ENCODE data around the gene USP3. TPM values are rescaled to one million over a fixed set of nuclear protein-coding genes. Genes with fewer than 3 reads are reported as not detected.
"Not testable (repeated sequence)": the region's sequence is repeated elsewhere in the genome, so short reads cannot be mapped to it uniquely, and the experiment has no call there.

The USP3 gene
- total RNA-seq, 1 experiment from 2014 or later: 39.3 TPM

DNA sequence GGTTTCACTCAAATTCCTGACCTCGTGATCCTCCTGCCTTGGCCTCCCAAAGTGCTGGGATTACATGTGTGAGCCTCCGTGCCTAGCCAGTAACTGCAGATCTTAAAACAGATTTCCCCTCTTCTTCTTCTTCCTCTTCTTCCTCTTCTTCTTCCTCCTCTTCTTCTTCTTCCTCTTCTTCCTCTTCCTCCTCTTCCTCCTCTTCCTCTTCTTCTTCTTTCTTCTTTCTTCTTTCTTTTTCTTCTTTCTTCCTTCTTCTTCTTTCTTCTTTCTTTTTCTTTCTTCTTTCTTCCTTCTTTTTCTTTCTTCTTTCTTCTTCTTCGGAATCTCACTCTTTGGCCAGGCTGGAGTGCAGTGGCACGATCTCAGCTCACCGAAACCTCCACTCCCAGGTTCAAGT lies 7.8 kb downstream of the USP3 start:
- DNase-seq (ENCODE audit: low read depth): no peak

DNA sequence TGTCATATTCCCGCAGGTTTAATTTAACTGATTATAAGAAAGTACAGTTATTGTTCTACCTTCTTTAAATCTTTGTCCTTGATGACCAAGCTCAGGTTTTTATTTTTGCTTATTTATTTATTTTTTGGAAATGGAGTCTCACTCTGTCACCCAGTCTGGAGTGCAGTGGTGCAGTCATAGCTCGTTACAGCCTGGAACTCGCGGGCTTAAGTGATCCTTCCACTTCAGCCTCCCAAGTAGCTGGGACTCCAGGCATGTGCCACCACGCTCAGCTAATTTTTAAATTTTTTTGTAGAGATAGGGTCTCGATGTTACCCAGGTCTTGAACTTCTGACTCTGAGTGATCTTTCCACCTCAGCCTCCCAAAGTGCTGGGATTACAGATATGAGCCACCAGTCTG lies 8.9 kb downstream of the USP3 start:
- no peak for DNase-seq (ENCODE audit: low read depth)

DNA sequence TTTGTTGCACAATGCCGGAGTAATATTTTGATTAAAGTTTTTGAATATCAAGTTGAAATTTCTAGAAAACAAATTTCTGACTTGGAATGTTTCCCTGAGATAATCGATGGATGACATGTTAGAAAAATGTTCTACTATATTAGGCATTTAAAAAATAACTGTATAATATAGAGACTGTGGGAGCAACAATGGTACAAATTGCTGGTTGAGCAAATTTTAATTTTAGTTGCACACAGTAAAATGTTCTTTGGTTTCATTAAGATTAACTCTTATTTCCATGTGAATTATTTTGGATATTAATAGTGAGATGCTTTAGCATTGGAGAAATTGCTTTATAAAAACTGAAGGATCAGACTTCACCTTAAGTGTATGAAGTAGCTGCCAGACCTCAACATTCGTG lies 9.3 kb downstream of the USP3 start:
- DNase-seq (ENCODE audit: low read depth): no peak

DNA sequence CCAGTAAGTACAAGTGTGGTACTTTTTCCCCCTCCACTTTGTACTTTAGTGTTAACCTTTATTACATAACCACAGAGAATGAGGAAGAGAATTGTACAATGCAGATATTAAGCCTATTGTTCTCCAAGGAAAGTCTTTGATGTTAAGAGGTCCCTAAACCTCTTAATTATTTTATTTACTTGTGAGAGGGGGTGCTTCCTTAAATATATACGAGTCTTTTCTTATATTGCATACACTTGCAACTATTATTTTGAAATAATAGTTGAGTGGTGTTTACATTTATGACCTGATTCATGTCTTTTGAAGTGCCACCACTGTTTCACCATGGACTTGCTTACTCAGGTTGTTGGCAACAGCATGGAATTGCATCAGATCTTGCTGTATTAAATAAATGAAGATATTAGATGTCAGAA lies 10.1 kb downstream of the USP3 start:
- peak; percentile 36 for DNase-seq (ENCODE audit: low read depth)

DNA sequence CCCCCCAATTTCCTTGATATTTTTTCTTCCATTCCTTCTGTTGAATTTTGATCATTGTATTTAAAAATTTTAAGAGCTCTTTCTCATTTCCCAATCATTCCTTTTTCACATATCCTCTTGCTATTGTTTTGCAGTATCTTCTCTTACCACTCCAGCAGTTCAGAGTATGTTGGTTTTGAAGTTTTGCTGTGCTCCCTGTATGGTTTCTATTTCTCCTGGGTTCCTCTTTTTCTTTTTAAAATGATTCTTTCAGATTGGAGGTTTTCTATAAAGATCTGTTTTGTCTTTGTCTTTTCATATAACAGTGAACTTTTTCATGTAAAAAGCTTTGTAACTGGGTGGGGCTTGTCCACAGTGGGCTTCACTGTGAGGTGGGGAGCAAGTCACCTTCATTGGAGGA lies 12.8 kb downstream of the USP3 start:
- DNase-seq (ENCODE audit: low read depth): no peak

DNA sequence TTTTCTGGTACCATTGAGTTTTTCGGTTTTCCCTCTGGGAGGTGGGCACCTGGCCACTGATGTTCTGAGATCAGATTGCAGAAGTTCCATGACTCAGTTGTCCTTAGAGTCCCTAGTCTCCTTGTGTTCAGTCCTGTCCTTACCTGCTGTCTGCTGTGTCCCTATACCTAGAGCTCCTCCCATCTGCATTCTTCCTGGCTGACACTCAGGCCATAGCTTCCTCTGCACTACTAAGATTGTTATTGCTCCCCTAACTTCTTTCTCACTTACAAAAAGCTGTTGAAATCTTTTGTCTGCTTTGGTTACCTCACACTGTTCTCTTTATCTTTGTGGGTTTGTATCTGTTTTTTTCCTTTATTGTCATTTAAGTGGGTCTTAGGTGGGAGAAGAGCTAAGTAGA lies 13.2 kb downstream of the USP3 start:
- DNase-seq (ENCODE audit: low read depth): no peak

DNA sequence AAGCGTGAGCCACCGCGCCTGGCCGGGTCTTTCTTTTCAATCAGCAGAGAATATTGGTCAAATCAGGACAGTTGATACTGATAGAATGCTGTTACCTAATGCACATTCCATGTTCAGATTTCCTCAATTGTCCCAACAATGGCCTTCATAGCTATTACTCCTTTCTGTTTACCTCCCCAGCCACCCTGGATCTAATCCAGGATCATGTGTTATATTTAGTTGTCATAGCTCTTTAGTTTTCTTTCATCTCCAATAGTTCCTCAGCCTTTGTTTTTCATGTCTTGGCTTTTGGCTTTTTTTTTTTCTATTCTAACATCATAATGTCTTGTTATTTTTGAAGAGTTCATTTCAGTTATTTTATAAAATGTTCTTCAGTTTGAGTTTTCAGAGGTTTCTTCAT lies 14.6 kb downstream of the USP3 start:
- no peak for DNase-seq (ENCODE audit: low read depth)

DNA sequence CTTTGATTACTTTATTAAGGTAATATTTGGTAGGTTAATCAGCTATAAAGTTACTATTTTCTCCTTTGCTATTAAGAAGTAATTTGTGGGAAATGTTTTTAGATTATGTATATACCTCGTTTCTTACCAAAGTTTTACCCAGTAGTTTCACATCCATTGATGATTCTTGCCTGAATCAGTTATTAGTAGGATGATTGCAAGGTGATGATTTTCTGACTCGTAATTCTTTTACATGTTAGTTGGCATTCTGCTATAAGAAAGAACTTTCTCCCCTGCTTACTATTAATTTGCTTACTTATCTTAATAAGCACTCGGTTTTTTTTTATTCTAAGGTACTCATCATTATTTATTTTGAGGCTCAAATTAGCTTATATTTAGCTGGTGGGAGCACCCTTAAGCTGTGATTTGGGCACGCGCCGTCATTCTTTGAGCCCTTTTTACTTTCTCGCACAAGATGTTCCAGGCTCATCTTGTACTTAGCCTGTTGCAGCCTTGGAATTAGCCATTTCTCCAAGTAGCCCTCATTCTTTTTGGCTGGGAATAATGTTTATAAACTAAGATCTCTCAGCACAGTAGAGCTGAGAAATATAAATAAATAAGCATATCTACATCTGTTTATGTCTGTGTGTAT lies 15.3 kb downstream of the USP3 start:
- DNase-seq (ENCODE audit: low read depth): no peak

DNA sequence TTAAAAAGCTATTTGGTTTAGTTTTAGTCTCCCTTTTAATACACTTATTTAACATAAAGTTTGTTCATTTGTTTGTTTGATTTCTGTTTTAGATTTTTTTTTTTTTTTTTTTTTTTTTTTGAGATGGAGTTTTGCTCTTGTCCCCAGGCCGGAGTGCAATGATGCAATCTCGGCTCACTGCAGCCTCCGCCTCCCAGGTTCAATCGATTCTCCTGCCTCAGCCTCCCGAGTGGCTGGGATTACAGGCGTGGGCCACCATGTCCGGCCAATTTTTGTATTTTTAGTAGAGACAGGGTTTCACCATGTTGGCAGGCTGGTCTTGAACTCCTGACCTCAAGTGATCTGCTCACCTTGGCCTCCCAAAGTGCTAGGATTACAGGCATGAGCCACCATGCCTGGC lies 16.1 kb downstream of the USP3 start:
- not testable (repeated sequence) for DNase-seq (ENCODE audit: low read depth)

DNA sequence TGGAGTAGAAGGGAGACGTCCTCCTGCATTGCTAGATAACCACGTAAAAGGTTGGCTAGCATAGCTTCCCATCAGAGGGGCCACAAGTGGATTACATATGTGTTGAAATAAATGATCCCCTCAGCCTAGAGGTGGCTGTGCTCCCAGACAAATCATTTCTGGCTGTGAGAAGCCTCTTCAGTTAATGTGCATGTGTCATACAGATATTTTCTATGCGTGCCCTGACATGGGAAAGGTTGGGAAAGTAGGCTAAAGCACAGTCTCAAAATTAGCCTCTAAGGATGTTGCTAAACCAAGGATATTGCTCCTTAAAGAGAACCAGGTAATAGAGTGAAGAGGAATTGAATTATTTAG lies 17.8 kb downstream of the USP3 start:
- DNase-seq (ENCODE audit: low read depth): no peak

DNA sequence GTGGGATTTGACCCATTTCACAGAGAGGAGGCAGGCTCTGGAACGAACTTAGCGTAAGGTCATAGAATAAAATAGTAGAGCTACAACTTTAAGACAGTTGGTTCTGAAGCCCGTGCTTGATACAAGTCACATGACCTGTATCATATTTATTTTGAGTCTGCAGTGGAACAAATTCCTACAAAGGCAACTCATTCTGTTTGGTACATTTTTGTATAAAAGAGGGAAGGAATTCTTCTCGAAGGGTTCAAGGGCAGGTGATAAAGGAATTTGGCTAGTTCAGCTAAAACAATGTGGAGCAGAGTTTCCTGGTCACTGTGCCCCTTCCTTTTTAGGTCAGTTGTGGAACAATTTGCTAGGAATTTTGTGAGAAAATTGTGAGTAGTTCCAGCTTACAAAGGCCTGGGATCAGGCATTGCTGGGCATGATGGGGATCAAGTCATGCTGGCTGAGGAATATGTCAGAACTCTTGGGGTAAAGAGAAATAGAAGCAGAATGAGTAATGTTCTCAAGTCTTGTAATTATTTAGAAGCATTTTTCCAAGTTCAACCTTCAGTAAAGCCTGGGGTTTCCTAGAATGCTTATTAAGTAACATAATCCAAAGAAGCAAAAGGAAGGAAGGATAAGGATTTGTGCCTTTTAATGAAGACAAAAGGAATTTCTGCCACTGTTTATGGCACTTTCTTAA lies 19.1 kb downstream of the USP3 start:
- DNase-seq (ENCODE audit: low read depth): no peak

DNA sequence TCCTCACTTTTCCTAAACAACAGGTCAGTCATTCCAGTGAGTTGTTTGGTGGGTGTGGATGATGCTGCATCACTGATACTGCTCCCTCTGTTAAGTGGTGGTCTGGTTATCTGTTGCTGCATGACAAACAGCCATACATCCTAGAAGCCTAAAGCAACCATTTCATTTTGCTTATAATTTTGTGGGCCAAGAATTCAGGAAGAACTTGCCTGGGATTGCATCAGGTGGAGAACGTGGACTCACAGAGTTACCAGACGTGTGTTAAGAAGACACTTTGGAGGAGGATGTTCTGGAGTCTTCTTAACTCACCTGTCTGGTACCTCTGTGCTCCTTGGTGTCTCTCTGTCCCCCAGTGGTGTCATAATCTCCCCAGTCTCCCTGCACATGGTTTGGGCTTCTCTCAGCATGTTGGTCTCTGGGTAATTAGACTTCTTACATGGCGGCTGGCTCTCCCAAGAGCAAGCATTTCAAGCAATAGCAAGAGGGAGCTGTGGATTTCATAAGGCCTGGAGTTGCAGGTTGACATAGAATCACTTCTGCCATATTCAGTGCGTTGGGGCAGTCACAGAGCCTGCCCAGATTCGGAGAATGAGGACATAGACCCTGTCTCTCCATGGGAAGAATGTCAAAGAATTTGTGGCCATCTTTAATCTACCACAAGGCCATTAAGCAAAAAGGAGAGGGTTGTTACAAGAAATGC lies 20.1 kb downstream of the USP3 start:
- DNase-seq (ENCODE audit: low read depth): no peak

DNA sequence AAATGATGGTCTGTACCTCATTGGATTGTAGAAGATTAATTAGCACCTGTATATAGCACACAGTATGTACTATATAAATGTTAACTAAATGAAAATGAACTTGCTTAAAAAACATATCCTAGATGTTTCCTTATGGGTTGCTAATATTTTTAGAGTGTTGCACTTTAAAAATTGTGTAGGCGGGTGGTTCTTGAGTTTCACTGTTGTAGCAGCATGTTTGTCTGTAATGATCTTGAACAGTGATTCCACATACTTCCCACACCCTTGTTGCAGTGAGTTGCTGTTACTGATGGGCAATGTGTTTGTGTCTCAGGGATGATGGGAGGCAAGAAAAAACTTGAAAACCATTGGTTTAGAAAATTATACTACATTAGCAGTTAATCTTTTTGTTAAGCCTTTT lies 22.0 kb downstream of the USP3 start:
- DNase-seq (ENCODE audit: low read depth): no peak

DNA sequence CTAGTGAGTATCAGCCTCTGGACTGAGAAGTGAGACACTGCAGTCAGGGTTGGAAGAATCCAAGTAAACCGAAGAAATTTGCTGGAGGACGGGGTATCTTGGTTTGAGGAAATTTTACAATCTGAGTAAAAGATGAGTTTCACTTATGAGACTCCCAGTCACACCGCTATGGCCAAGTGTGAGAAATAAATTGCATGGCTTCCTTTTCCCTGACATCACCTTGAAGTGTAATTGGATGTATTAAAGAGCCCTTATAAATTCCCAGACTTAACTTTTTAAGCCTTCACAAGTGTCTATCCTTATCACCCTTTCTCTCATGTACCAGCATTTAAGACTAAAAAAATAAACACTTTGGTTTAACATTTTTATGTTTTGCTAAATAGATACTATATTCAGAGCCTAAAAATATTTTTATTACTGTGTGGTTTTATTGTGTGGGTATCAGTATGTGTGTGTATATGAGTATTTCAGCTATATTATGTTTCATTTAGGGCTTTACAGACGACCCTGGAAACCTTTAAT lies 23.8 kb downstream of the USP3 start:
- no peak for DNase-seq (ENCODE audit: low read depth)

DNA sequence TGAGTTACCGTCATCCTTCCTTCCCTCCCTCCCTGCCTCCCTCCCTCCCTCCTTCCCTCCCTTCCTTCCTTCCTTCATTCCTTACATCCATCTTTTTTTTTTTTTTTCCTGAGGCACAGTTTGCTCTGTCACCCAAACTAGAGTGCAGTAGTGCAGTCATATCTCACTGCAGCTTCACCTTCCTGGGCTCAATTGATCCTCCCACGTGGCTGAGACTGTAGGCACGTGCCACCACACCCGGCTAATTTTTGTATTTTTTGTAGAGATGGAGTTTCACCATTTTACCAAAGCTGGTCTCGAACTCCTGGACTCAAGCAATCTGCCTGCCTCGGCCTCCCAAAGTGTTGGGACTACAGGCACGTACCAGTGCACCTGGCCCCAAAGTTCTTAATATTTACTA lies 25.8 kb downstream of the USP3 start:
- no peak for DNase-seq (ENCODE audit: low read depth)

DNA sequence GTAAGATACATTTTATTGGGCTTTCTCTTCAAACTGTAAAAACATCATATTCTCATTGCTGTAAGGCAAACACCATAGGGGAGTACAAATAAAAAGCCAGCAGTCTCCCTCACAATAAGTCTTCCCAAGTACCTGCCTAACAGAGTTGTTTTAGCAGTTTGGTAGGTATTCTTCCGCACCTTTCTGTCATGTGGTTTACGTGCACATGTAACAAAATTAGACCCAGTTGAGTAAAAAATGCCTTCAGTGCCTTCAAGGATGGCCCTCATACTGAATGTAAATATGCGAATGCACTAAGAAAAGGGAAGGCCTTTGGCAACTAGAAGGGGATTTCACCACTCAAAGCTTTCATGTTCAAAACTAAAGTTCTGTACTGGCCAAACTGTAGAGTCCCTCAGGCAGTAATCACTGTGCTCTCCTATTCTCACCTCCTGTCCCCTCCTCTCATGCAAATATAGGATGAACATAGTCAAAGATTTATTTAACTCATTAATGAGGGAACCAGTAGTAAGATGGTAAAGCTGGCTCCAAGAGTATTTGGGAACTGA lies 26.4 kb downstream of the USP3 start:
- no peak for DNase-seq (ENCODE audit: low read depth)

DNA sequence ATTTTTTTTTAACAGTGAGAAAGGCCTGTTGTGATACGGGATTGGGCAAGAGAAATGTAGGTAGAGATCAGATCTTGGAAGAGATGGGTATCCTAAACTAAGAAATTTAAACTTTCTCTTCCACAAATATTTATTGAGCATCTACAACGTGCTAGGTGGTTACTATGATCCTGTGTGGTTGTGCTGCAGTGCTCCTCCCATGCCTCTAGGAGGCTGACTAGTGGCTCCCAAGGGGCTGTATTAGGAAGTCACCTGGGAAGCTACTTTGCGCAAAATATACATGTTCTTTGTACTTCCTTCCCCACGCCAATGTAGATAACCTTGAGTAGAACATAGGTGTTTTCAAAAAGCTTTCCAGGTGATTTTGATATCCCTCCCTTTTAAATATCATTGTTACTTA lies 27.2 kb downstream of the USP3 start:
- no peak for DNase-seq (ENCODE audit: low read depth)

DNA sequence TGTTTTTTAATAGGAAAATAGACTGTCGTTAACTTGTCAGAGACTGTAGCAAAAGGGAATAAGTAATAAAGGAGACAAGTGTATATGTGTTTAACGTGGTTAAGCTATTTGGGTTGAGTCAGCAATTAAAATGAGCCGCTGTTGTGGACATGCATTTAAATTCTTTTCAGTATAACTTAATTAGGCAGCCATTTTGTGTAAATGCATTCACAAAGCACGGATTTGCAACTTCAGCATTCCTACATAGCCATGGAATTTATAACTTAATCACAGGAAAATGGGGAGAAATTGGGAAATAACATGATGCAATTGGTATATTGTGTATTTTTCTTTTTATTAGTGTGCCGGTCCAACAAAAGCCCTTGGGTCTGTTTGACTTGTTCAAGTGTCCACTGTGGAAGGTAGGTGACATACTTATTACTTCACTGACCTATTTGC lies 27.9 kb downstream of the USP3 start:
- no peak for DNase-seq (ENCODE audit: low read depth)

DNA sequence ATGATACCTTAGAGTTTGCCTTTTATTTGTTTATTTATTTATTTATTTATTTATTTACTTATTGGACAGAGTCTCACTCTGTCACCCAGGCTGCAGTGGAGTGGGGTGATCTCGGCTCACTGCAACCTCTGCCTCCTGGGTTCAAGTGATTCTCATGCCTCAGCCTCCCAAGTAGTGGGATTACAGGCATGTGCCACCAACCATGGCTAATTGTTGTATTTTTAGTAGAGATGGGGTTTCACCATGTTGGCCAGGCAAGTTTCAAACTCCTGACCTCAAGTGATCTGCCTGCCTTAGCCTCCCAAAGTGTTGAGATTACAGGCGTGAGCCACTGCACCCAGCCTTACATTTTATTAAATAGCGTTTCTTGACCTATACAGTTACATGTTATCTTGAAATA lies 30.5 kb downstream of the USP3 start:
- not testable (repeated sequence) for DNase-seq (ENCODE audit: low read depth)

DNA sequence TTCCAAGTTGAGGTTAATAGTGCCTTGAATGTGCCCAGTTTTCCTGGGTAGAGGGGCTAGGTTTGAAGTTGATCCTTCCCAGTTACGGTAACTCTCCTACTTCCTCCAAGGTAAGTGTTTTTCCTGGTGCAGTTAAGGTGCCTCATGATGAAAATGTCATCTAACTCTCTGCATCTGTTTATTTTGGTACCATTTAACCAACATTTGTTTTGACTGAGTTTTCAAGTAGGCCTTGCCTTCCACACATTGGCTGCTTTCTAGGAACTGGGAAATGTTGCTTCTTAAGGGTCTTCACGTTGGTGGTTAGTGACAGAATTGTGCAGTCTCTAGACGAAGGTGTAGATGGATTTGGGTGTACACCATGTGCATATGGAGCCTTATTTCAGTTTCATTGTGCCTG lies 31.3 kb downstream of the USP3 start:
- no peak for DNase-seq (ENCODE audit: low read depth)

DNA sequence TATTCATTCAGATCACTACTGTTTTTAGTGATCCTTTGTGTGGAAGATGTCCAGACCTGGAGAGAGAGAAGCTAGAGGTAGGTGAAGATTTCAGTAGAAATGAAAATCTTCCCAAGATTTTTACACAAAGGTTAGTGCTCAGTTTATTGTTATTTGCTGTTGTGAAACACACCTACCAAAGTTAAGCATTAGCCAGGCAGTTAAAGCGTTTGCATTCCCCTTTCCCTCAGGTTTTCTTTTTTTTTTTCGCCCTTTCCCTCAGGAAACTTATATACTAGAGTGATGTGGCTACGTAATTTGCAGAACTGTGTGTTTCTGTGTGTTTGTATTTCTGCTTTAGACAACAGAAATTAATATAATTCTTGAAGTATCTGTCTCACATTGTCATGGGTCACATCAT lies 34.5 kb downstream of the USP3 start:
- no peak for DNase-seq (ENCODE audit: low read depth)

DNA sequence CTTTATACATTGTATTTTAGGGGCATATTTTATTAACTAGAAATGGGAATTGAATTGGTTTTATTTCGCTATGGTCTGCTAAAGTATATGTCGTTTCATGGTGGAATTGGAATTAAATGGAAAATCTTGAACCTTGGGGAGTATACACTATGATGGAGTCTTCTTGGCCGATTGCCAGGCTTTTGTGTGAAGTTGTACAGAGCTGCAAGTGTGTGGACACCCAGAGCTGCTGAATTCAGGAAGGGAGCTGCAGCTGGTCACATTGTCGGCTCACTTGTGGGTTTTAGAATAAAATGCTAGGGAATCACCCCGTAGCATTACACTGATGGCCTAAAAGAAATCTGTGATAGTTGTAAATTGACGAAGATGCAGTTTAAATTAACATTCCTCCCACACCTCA lies 35.1 kb downstream of the USP3 start:
- DNase-seq (ENCODE audit: low read depth): no peak

DNA sequence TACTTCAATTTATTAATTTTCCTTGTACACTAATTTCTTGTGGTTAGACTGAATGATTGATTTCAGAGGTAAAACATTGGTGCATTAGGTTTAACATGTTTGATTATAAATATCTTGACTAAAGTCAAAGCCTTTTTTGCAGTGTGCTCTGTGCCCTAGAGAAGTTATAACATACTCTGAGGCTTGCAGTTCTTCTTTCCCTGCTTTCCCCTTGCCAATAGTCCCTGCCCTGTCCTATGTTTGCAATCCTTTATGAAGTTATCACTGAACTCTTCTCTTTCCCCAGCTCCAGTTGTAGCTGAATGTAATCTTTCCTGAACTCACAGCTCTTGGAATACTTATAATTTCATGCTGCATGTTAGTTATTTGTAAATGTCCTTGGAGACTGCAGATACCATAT lies 35.6 kb downstream of the USP3 start:
- no peak for DNase-seq (ENCODE audit: low read depth)

All from RPMI7951 (cell line).